ENCODE results near the gene GGT7. TPM values are rescaled to one million over a fixed set of nuclear protein-coding genes. Genes with fewer than 3 reads are reported as not detected.

GGT7 gene
- total RNA-seq, 1 experiment from 2014 or later, result not detected

- H3K4me3 ChIP-seq (ENCODE audit: low read length), result peak within 1 kb of the TSS; percentile 56; the same call in 1 of the 2 replicates
- no peak for DNase-seq
- H3K9me3 ChIP-seq (ENCODE audit: low read length), result no peaks in the 10 kb centered on the region
- H3K27ac ChIP-seq (ENCODE audit: low read length), result no peak within 1 kb of the TSS
- peaks cover 11% of the 10 kb centered on the region for H3K4me1 ChIP-seq (ENCODE audit: low read length)
- H3K27me3 ChIP-seq (ENCODE audit: low read length), result no peaks in the 10 kb centered on the region
- H3K9ac ChIP-seq (ENCODE audit: low read length), result peak within 1 kb of the TSS; percentile 45
- no peaks in the 10 kb centered on the region for H3K36me3 ChIP-seq (ENCODE audit: insufficient read depth, low read length)
- no peaks in the 10 kb centered on the region for H4K20me1 ChIP-seq (ENCODE audit: insufficient read depth, low read depth, low read length)
- no peaks in the 10 kb centered on the region for H3K9me2 ChIP-seq (replicated peaks; ENCODE audit: insufficient read depth, low read length)
- H2AFZ ChIP-seq (ENCODE audit: low read length), result 0 out of 2 replicates have a peak within 1 kb of the TSS, but pooled peaks have one; percentile 62
- no peaks in the 10 kb centered on the region for H3K79me2 ChIP-seq (ENCODE audit: low read length)
- peak within 1 kb of the TSS; percentile 55 for H3K4me2 ChIP-seq (ENCODE audit: low read depth, low read length, poor library complexity, severe bottlenecking)
Measured at GRCh38 chr20:34876406-34877282, 4.0 kb upstream of the GGT7 start, which contains the start of gene ACSS2. TSS of gene ACSS2 (plus strand) at chr20:34876612. CDS start at chr20:34876646, 34 bp downstream.

DNA sequence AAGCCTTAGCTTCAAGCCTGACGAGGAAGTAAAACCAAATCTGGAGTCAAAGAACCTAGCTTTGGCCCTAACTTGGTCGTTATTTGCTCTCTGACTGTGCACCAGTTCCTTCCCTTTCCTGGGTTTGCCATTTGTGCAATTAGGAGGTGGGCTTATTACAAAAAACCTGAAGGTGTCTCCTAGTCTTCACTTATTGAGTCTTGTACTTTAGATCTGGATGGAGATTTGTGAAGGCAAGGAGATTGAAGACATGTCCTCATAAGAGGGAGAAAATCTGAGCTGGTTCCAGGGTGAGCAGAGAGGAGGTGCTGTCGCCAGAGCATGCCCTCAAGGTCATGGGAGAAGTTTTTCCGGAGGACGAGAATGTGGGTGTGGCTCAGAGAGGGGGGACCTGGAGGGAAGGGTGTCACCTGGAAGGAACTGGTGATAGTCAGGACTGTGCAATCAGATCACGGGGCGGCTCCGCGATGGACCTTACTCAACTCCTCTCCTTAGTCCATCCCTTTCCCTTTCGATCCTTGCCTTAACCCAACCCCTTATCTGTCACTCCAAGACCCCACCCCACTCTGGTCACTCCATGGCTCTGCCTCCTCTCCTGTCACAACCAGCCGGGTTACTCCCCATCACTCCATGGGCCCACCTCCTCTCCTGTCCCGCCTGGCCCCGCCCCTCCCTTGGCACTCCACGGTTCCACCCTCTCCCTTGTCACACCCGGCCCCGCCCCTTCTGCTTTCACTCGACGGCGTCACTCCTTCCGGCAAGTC is 3.2 kb upstream of the GGT7 start:
- Histone ChIP-seq H3K4me1 (ENCODE audit: low read length) (peaks cover 11% of the 10 kb centered on the region), H3K79me2 (ENCODE audit: low read length) (no peaks in the 10 kb centered on the region)

DNA sequence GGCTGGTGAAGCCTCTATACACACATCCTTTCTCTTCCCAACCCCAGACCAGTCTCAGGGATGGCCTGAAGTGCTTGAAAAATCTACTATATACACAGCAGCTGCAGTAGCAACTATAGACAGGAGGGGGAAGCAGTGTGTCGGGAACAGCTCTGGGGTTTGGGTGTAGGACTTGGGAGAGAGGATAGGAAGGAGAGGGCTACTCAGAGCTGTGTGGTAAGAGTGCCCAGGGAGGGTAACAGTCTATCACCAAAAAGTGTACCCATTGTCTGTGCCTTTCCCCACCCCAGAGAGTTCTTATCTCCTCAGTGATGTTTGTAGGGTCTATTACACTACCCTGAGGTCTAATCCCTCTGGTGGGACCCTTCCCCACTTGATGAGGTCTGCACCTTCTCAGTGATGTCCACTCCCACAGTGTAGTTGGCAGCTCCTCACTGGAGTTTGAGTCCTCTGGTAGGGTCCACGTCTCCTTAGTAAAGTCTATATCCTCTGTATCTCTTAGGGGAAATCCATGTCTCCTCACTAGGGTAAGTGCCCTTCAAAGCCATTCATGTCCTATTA is 1.5 kb upstream of the GGT7 start:
- Histone ChIP-seq H3K4me2 (ENCODE audit: low read depth, low read length, poor library complexity, severe bottlenecking) (no peak overlapping the region), H4K20me1 (ENCODE audit: insufficient read depth, low read depth, low read length) (no peaks in the 10 kb centered on the region), H3K79me2 (ENCODE audit: low read length) (no peaks in the 10 kb centered on the region), H3K27ac (ENCODE audit: low read length) (no peak overlapping the region), H3K4me3 (ENCODE audit: low read length) (no peak overlapping the region), H3K9me2 (replicated peaks; ENCODE audit: insufficient read depth, low read length) (no peaks in the 10 kb centered on the region), H3K9me3 (ENCODE audit: low read length) (no peaks in the 10 kb centered on the region), H3K27me3 (ENCODE audit: low read length) (no peaks in the 10 kb centered on the region), H3K4me1 (ENCODE audit: low read length) (peaks cover 11% of the 10 kb centered on the region), H3K36me3 (ENCODE audit: insufficient read depth, low read length) (no peaks in the 10 kb centered on the region), H2AFZ (ENCODE audit: low read length) (no peak overlapping the region), H3K9ac (ENCODE audit: low read length) (no peak overlapping the region)
- DNase-seq, result peak; percentile 84

More for the DNA sequence above, 3.2 kb upstream of the GGT7 start:
- peak overlapping the region; percentile 55 for H3K4me2 ChIP-seq (ENCODE audit: low read depth, low read length, poor library complexity, severe bottlenecking)
- H3K9ac ChIP-seq (ENCODE audit: low read length), result peak overlapping the region; percentile 30
- no peak overlapping the region for H3K27ac ChIP-seq (ENCODE audit: low read length)
- peak overlapping the region; percentile 56; the same call in 1 of the 2 replicates for H3K4me3 ChIP-seq (ENCODE audit: low read length)
- no peak overlapping the region for H2AFZ ChIP-seq (ENCODE audit: low read length)
- DNase-seq, result peak; percentile 88
- no peaks in the 10 kb centered on the region for H3K9me3 ChIP-seq (ENCODE audit: low read length)
- H4K20me1 ChIP-seq (ENCODE audit: insufficient read depth, low read depth, low read length), result no peaks in the 10 kb centered on the region
- H3K9me2 ChIP-seq (replicated peaks; ENCODE audit: insufficient read depth, low read length), result no peaks in the 10 kb centered on the region
- H3K27me3 ChIP-seq (ENCODE audit: low read length), result no peaks in the 10 kb centered on the region
- no peaks in the 10 kb centered on the region for H3K36me3 ChIP-seq (ENCODE audit: insufficient read depth, low read length)

- no peaks in the 10 kb centered on the region for H3K27me3 ChIP-seq (ENCODE audit: low read length)
- H3K4me3 ChIP-seq (ENCODE audit: low read length), result no peak overlapping the region
- H4K20me1 ChIP-seq (ENCODE audit: insufficient read depth, low read depth, low read length), result no peaks in the 10 kb centered on the region
- no peaks in the 10 kb centered on the region for H3K9me2 ChIP-seq (replicated peaks; ENCODE audit: insufficient read depth, low read length)
- no peaks in the 10 kb centered on the region for H3K36me3 ChIP-seq (ENCODE audit: insufficient read depth, low read length)
- no peak overlapping the region for H3K9ac ChIP-seq (ENCODE audit: low read length)
- H3K27ac ChIP-seq (ENCODE audit: low read length), result no peak overlapping the region
- no peak overlapping the region for H2AFZ ChIP-seq (ENCODE audit: low read length)
- peaks cover 11% of the 10 kb centered on the region for H3K4me1 ChIP-seq (ENCODE audit: low read length)
- H3K4me2 ChIP-seq (ENCODE audit: low read depth, low read length, poor library complexity, severe bottlenecking), result no peak overlapping the region
- H3K79me2 ChIP-seq (ENCODE audit: low read length), result no peaks in the 10 kb centered on the region
- no peaks in the 10 kb centered on the region for H3K9me3 ChIP-seq (ENCODE audit: low read length)
- no peak for DNase-seq
Measured at GRCh38 chr20:34873583-34874093, 982 bp upstream of the GGT7 start.

DNA sequence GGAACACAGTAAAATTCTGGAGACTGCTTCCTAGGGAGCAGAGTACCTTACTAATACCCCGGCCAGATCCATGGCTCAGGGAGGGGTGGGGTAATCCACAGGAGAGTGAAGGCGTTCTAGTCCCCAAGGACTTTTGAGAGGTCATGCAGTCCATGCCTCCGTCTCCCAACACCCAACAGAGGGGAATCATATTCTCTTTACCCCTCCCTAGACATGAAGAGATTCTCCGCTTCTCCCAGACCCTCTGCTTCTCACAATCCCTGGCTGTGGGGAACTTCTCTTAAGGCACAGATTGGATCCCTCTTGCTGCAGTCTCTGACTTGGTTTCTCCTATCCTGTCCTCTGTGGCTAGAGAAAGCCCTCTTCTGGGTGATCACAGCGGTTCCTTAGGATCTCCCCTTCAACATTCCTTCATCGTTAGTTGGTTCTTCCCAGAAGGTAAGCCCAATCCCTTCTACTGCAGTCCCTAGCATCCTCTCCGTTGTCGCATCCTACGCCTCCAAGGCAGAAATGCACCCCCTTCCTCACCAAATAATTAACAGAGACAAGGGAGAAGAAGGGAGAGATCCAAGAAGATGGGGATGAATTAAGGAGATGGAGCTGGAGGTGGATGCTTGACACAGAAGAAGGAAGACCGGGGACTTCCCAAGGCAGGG is 562 bp downstream of the GGT7 start:
- Histone ChIP-seq H2AFZ (ENCODE audit: low read length) (no peak overlapping the region), H3K9me3 (ENCODE audit: low read length) (no peaks in the 10 kb centered on the region), H3K4me2 (ENCODE audit: low read depth, low read length, poor library complexity, severe bottlenecking) (no peak overlapping the region), H3K4me1 (ENCODE audit: low read length) (peaks cover 11% of the 10 kb centered on the region), H3K79me2 (ENCODE audit: low read length) (no peaks in the 10 kb centered on the region), H4K20me1 (ENCODE audit: insufficient read depth, low read depth, low read length) (no peaks in the 10 kb centered on the region), H3K27ac (ENCODE audit: low read length) (no peak overlapping the region), H3K4me3 (ENCODE audit: low read length) (no peak overlapping the region), H3K9me2 (replicated peaks; ENCODE audit: insufficient read depth, low read length) (no peaks in the 10 kb centered on the region), H3K36me3 (ENCODE audit: insufficient read depth, low read length) (no peaks in the 10 kb centered on the region), H3K9ac (ENCODE audit: low read length) (no peak overlapping the region), H3K27me3 (ENCODE audit: low read length) (no peaks in the 10 kb centered on the region)
- DNase-seq, result no peak

GRCh38 chr20:34871320-34871926 is 1.2 kb downstream of the GGT7 start:
- H3K4me3 ChIP-seq (ENCODE audit: low read length), result no peak overlapping the region
- no peak overlapping the region for H2AFZ ChIP-seq (ENCODE audit: low read length)
- no peaks in the 10 kb centered on the region for H3K36me3 ChIP-seq (ENCODE audit: insufficient read depth, low read length)
- no peak overlapping the region for H3K9ac ChIP-seq (ENCODE audit: low read length)
- H3K9me2 ChIP-seq (replicated peaks; ENCODE audit: insufficient read depth, low read length), result no peaks in the 10 kb centered on the region
- H4K20me1 ChIP-seq (ENCODE audit: insufficient read depth, low read depth, low read length), result no peaks in the 10 kb centered on the region
- no peak overlapping the region for H3K27ac ChIP-seq (ENCODE audit: low read length)
- no peaks in the 10 kb centered on the region for H3K9me3 ChIP-seq (ENCODE audit: low read length)
- no peak overlapping the region for H3K4me2 ChIP-seq (ENCODE audit: low read depth, low read length, poor library complexity, severe bottlenecking)
- no peaks in the 10 kb centered on the region for H3K27me3 ChIP-seq (ENCODE audit: low read length)
- peaks cover 7% of the 10 kb centered on the region for H3K4me1 ChIP-seq (ENCODE audit: low read length)
- no peak for DNase-seq
- H3K79me2 ChIP-seq (ENCODE audit: low read length), result no peaks in the 10 kb centered on the region

- Histone ChIP-seq H3K4me2 (ENCODE audit: low read depth, low read length, poor library complexity, severe bottlenecking) (no peak overlapping the region), H3K9ac (ENCODE audit: low read length) (no peak overlapping the region), H2AFZ (ENCODE audit: low read length) (no peak overlapping the region), H3K27me3 (ENCODE audit: low read length) (no peaks in the 10 kb centered on the region), H3K9me2 (replicated peaks; ENCODE audit: insufficient read depth, low read length) (no peaks in the 10 kb centered on the region), H3K79me2 (ENCODE audit: low read length) (no peaks in the 10 kb centered on the region), H4K20me1 (ENCODE audit: insufficient read depth, low read depth, low read length) (no peaks in the 10 kb centered on the region), H3K27ac (ENCODE audit: low read length) (no peak overlapping the region), H3K4me1 (ENCODE audit: low read length) (peaks cover 6% of the 10 kb centered on the region; the same call in 1 of the 2 replicates), H3K4me3 (ENCODE audit: low read length) (no peak overlapping the region), H3K36me3 (ENCODE audit: insufficient read depth, low read length) (no peaks in the 10 kb centered on the region), H3K9me3 (ENCODE audit: low read length) (no peaks in the 10 kb centered on the region)
- no peak for DNase-seq
Measured at GRCh38 chr20:34864216-34864615, 8.4 kb downstream of the GGT7 start.

All from Karpas-422 (cell line).